WTC11 (cell line): Measurements from ENCODE around the gene CELF2. TPM values are rescaled to one million over a fixed set of nuclear protein-coding genes. Genes with fewer than 3 reads are reported as not detected.

Source experiments
- ATAC-seq: fragments of 200-7000 bp; cut with Tn5 transposase; 2 replicates; pipeline ENCODE4 v1.10.0; 2021; ENCODE audit warnings: mild to moderate bottlenecking, moderate library complexity
- CTCF ChIA-PET: fragments of 300-600 bp; sonication (Branson Sonifier 250); formaldehyde crosslinking; loops from one replicate; lab custom pipeline; 2021; ENCODE audit warnings: antibody characterized with exemption; lab: Charles Lee
- POLR2A ChIA-PET: fragments of 350-600 bp; sonication (Branson Sonifier 250); formaldehyde crosslinking; loops from one replicate; lab custom pipeline; 2021; ENCODE audit warnings: antibody characterized with exemption; lab: Charles Lee
- DNase-seq: peaks from one replicate; pipeline ENCODE4 v3.0.0; 2021; ENCODE audit warnings: low spot score
- H3K27ac Mint-ChIP-seq: 2 replicates; pipeline ENCODE4 v1.8.0; 2021; ENCODE audit warnings: mixed read lengths
- H3K27me3 Mint-ChIP-seq: 2 replicates; pipeline ENCODE4 v1.8.0; 2021; ENCODE audit warnings: low read depth, mild to moderate bottlenecking, moderate library complexity, mixed read lengths
- H3K36me3 Mint-ChIP-seq: 2 replicates; pipeline ENCODE4 v1.8.0; 2021; ENCODE audit warnings: mixed read lengths
- H3K4me1 Mint-ChIP-seq: 2 replicates; pipeline ENCODE4 v1.8.0; 2022; ENCODE audit warnings: mixed read lengths
- H3K4me3 Mint-ChIP-seq: 2 replicates; pipeline ENCODE4 v1.8.0; 2021; ENCODE audit warnings: mild to moderate bottlenecking, moderate library complexity, mixed read lengths
- H3K9me3 Mint-ChIP-seq: 2 replicates; pipeline ENCODE4 v1.8.0; 2021; ENCODE audit warnings: mixed read lengths
- AFF4 ChIP-seq: sonication (generic); formaldehyde crosslinking; IDR thresholded peaks from 2 replicates; pipeline ENCODE4 v1.8.1; 2023; ENCODE audit warnings: mild to moderate bottlenecking, missing genetic modification reagents, borderline replicate concordance
- ATF1 ChIP-seq: sonication (generic); formaldehyde crosslinking; IDR thresholded peaks from 2 replicates; pipeline ENCODE4 v1.8.1; 2023; ENCODE audit warnings: mild to moderate bottlenecking, moderate library complexity, missing genetic modification reagents
- ATF6 ChIP-seq: sonication (generic); formaldehyde crosslinking; IDR thresholded peaks from 2 replicates; pipeline ENCODE4 v1.8.1; 2023; ENCODE audit warnings: mild to moderate bottlenecking, missing genetic modification reagents
- CREM ChIP-seq: sonication (generic); formaldehyde crosslinking; IDR thresholded peaks from 2 replicates; pipeline ENCODE4 v1.8.1; 2022; ENCODE audit warnings: mild to moderate bottlenecking, missing genetic modification reagents, moderate library complexity
- CTCF ChIP-seq: fragments of 200-600 bp; IDR thresholded peaks from 2 replicates; pipeline ENCODE4 v1.8.0; 2022; ENCODE audit warnings: antibody characterized with exemption
- E2F4 ChIP-seq: sonication (generic); formaldehyde crosslinking; IDR thresholded peaks from 2 replicates; pipeline ENCODE4 v1.8.1; 2022; ENCODE audit warnings: low read depth, mild to moderate bottlenecking, moderate library complexity, missing genetic modification reagents, borderline replicate concordance
- E2F5 ChIP-seq: sonication (generic); formaldehyde crosslinking; IDR thresholded peaks from 2 replicates; pipeline ENCODE4 v1.8.1; 2022; ENCODE audit warnings: mild to moderate bottlenecking, moderate library complexity, missing genetic modification reagents
- ETV6 ChIP-seq: sonication (generic); formaldehyde crosslinking; IDR thresholded peaks from 2 replicates; pipeline ENCODE4 v1.8.1; 2022; ENCODE audit warnings: mild to moderate bottlenecking, missing genetic modification reagents
- GABPB1 ChIP-seq: sonication (generic); formaldehyde crosslinking; IDR thresholded peaks from 2 replicates; pipeline ENCODE4 v1.8.1; 2023; ENCODE audit warnings: mild to moderate bottlenecking, missing genetic modification reagents
- GTF2I ChIP-seq: fragments of 250-450 bp; sonication (Bioruptor Pico); conservative IDR thresholded peaks from 2 replicates; pipeline ENCODE4 v1.4.0; 2021; ENCODE audit warnings: mild to moderate bottlenecking
- IRF2 ChIP-seq: sonication (generic); formaldehyde crosslinking; IDR thresholded peaks from 2 replicates; pipeline ENCODE4 v1.8.0; 2022; ENCODE audit warnings: low read depth, missing genetic modification reagents, borderline replicate concordance
- MLX ChIP-seq: sonication (generic); formaldehyde crosslinking; IDR thresholded peaks from 2 replicates; pipeline ENCODE4 v1.8.1; 2023; ENCODE audit warnings: mild to moderate bottlenecking, missing genetic modification reagents, moderate library complexity
- PRRX2 ChIP-seq: fragments of 250-450 bp; sonication (Bioruptor Pico); IDR thresholded peaks from 2 replicates; pipeline ENCODE4 v1.8.0; 2021; ENCODE audit warnings: mild to moderate bottlenecking
- RELA ChIP-seq: sonication (generic); formaldehyde crosslinking; IDR thresholded peaks from 2 replicates; pipeline ENCODE4 v1.8.1; 2022; ENCODE audit warnings: missing genetic modification reagents, mild to moderate bottlenecking, borderline replicate concordance
- SMAD3 ChIP-seq: sonication (generic); formaldehyde crosslinking; IDR thresholded peaks from 2 replicates; pipeline ENCODE4 v1.8.0; 2022; ENCODE audit warnings: missing genetic modification reagents, mild to moderate bottlenecking, borderline replicate concordance
- ZMAT4 ChIP-seq: fragments of 250-450 bp; sonication (Bioruptor Pico); IDR thresholded peaks from 2 replicates; pipeline ENCODE4 v1.9.0; 2021; ENCODE audit warnings: mild to moderate bottlenecking
- ZNF219 ChIP-seq: sonication (generic); formaldehyde crosslinking; IDR thresholded peaks from 2 replicates; pipeline ENCODE4 v1.8.0; 2023; ENCODE audit warnings: missing genetic modification reagents, mild to moderate bottlenecking, borderline replicate concordance
- ZNF232 ChIP-seq: sonication (generic); formaldehyde crosslinking; IDR thresholded peaks from 2 replicates; pipeline ENCODE4 v1.8.0; 2022; ENCODE audit warnings: mild to moderate bottlenecking, missing genetic modification reagents
- ZNF263 ChIP-seq: sonication (generic); formaldehyde crosslinking; IDR thresholded peaks from 2 replicates; pipeline ENCODE4 v1.8.1; 2022; ENCODE audit warnings: low read depth, mild to moderate bottlenecking, moderate library complexity, missing genetic modification reagents
- ZNF281 ChIP-seq: sonication (generic); formaldehyde crosslinking; IDR thresholded peaks from 2 replicates; pipeline ENCODE4 v1.8.0; 2023; ENCODE audit warnings: mild to moderate bottlenecking, missing genetic modification reagents
- ZNF396 ChIP-seq: fragments of 250-450 bp; sonication (Bioruptor Pico); IDR thresholded peaks from 2 replicates; pipeline ENCODE4 v1.8.0; 2021; ENCODE audit warnings: mild to moderate bottlenecking, moderate library complexity, borderline replicate concordance
- ZNF423 ChIP-seq: fragments of 250-450 bp; sonication (Bioruptor Pico); IDR thresholded peaks from 2 replicates; pipeline ENCODE4 v2.1.2; 2022; ENCODE audit warnings: mild to moderate bottlenecking, moderate library complexity
- total RNA-seq: library from RNA; stranded (reverse); gene quantifications from 3 replicates; pipeline ENCODE4 v1.2.3, GENCODE V29; 2021

Gene CELF2
- total RNA-seq, 1 experiment from 2014 or later: 24.6 TPM

GRCh38 chr10:11282156-11282555 is 264.5 kb downstream of the CELF2 start (continued):
- no peak for TF ChIP-seq MLX (CRISPR knock-in tag)
- TF ChIP-seq PRRX2 (CRISPR knock-in tag): no peak
- TF ChIP-seq ZNF396 (CRISPR knock-in tag): no peak
- no peak for TF ChIP-seq AFF4 (CRISPR knock-in tag)
- no peak for TF ChIP-seq RELA
- TF ChIP-seq GABPB1 (CRISPR knock-in tag): no peak
- TF ChIP-seq ZNF281 (CRISPR knock-in tag): no peak

- Mint-ChIP-seq H3K9me3 (no peaks in the 10 kb centered on the region), H3K4me1 (peaks cover 16% of the 10 kb centered on the region), H3K36me3 (no peaks in the 10 kb centered on the region), H3K27ac (no peak overlapping the region), H3K4me3 (no peak overlapping the region), H3K27me3 (no peaks in the 10 kb centered on the region)
- DNase-seq (no peak), ATAC-seq (no peak)
- ChIA-PET POLR2A (no interaction called here), CTCF (interaction anchor here (1.5 kb wide), 1 partner anchor 12 kb away, joined by 3 read pairs; no protein-coding TSS in a partner anchor)
- TF ChIP-seq SMAD3: no peak
- no peak for TF ChIP-seq ZNF219 (CRISPR knock-in tag)
- TF ChIP-seq IRF2 (CRISPR knock-in tag): no peak
- TF ChIP-seq E2F5 (CRISPR knock-in tag): no peak
- no peak for TF ChIP-seq ZNF232
- no peak for TF ChIP-seq ZNF423 (CRISPR knock-in tag)
- TF ChIP-seq GTF2I: no peak
- no peak for TF ChIP-seq ZNF263 (CRISPR knock-in tag)
- TF ChIP-seq CREM (CRISPR knock-in tag): no peak
- TF ChIP-seq ATF6 (CRISPR knock-in tag): no peak
- TF ChIP-seq ETV6 (CRISPR knock-in tag): no peak
- no peak for TF ChIP-seq ZMAT4 (CRISPR knock-in tag)
- TF ChIP-seq CTCF: no peak
- TF ChIP-seq ATF1: no peak
- TF ChIP-seq E2F4 (CRISPR knock-in tag): no peak
Observed at GRCh38 chr10:11282661-11283060, 265.0 kb downstream of the CELF2 start.
